Suprapubic skin (tissue), 4 donors: ENCODE data around the gene ANKRD33. TPM values are rescaled to one million over a fixed set of nuclear protein-coding genes. Genes with fewer than 3 reads are reported as not detected.
A peak's percentile ranks its signal among the peaks of the same experiment; 100 is the strongest.

Experiments used
- DNase-seq, 2 donors: peaks; one replicate each; pipeline ENCODE4 v3.0.0-alpha.2; 2019; ENCODE audit warnings: low spot score in 2 of 2
- H3K27ac ChIP-seq: fragments of 200-600 bp; sonication (generic); one replicate; pipeline ENCODE4 v1.5.1; 2019
- H3K27me3 ChIP-seq: fragments of 200-600 bp; sonication (generic); one replicate; pipeline ENCODE4 v1.5.1; 2019
- H3K36me3 ChIP-seq: fragments of 200-600 bp; sonication (generic); one replicate; pipeline ENCODE4 v1.5.1; 2019
- H3K4me1 ChIP-seq: fragments of 200-600 bp; sonication (generic); one replicate; pipeline ENCODE4 v1.5.1; 2019
- H3K4me3 ChIP-seq: fragments of 200-600 bp; sonication (generic); one replicate; pipeline ENCODE4 v1.5.1; 2019; ENCODE audit warnings: mild to moderate bottlenecking
- H3K9me3 ChIP-seq: fragments of 200-600 bp; sonication (generic); one replicate; pipeline ENCODE4 v1.5.1; 2019
- EP300 ChIP-seq: sonication (generic); formaldehyde crosslinking; IDR thresholded peaks from one replicate; pipeline ENCODE4 v1.6.1; 2017; ENCODE audit warnings: antibody characterized with exemption
- POLR2A ChIP-seq, 2 donors: fragments of 450-650 bp; IDR thresholded peaks; one replicate each; pipeline ENCODE4 v1.6.1; 2017; ENCODE audit warnings: antibody characterized with exemption in 2 of 2, mild to moderate bottlenecking in 2 of 2, moderate library complexity in 2 of 2
- POLR2AphosphoS5 ChIP-seq, 3 donors: sonication (generic); formaldehyde crosslinking; IDR thresholded peaks; one replicate each; pipeline ENCODE4 v1.6.1; 2017; ENCODE audit warnings: antibody characterized with exemption in 3 of 3
- WGBS: methylation state at CpG from one replicate; pipeline ENCODE4 v1.1.5; 2018; 5-methylcytosine and 5-hydroxymethylcytosine counted together
- total RNA-seq, 4 donors: library from RNA; depleted of rRNA; stranded (reverse); fragments of >200 nt; gene quantifications; one replicate each; pipeline ENCODE4 v1.1.0, GENCODE V29; 2016
- TF ChIP-seq, protein P1 (sequence below), 2 donors: fragments of 200-600 bp in 1 of 2; fragments of 450-650 bp in 1 of 2; sonication (generic) in 1 of 2; IDR thresholded peaks; one replicate each; pipeline ENCODE4 v1.5.1; 2016 to 2019; ENCODE audit warnings: antibody characterized with exemption in 2 of 2, mild to moderate bottlenecking in 1 of 2, moderate library complexity in 1 of 2

ANKRD33 gene
- total RNA-seq, 4 donors from 2014 or later = not detected

DNA sequence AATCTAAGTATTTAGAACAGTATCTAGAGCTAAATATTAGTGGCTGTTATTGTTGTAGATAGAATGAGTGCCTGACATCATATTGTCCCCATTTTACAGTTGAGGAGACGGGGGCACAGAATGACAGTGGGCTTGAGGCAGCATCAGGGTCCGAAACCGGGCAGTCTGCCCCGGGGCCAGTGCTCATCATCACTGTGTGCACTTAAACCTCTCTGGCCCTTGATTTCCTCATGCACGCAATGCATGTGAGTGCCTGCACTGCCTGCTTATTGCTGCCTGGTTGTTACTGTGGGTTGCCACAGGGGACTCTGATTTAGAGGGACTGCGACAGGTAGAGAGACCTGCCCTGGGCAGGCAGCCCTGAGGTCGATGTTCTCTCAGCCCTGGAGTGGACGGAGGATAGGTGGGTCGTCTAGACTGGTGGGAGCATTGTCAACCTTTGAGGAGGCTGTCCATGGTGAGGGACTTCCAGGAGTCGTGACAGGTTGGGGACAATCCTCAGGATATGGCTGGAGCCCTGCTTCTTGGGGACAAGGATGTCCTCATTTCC lies 29.2 kb downstream of the ANKRD33 start:
- Histone ChIP-seq H3K4me3 (no peak overlapping the region), H3K4me1 (peaks cover 25% of the 10 kb centered on the region), H3K9me3 (no peaks in the 10 kb centered on the region), H3K27me3 (no peaks in the 10 kb centered on the region), H3K36me3 (peaks cover 22% of the 10 kb centered on the region), H3K27ac (no peak overlapping the region)
- peak in 1 of 2 donors; percentile 43 for DNase-seq
- TF ChIP-seq POLR2A (IDR thresholded peaks at IDR 0.05) = no peak
- no peak for TF ChIP-seq EP300
- no peak for TF ChIP-seq POLR2AphosphoS5 (IDR thresholded peaks at IDR 0.05)
- TF ChIP-seq, protein P1, sequence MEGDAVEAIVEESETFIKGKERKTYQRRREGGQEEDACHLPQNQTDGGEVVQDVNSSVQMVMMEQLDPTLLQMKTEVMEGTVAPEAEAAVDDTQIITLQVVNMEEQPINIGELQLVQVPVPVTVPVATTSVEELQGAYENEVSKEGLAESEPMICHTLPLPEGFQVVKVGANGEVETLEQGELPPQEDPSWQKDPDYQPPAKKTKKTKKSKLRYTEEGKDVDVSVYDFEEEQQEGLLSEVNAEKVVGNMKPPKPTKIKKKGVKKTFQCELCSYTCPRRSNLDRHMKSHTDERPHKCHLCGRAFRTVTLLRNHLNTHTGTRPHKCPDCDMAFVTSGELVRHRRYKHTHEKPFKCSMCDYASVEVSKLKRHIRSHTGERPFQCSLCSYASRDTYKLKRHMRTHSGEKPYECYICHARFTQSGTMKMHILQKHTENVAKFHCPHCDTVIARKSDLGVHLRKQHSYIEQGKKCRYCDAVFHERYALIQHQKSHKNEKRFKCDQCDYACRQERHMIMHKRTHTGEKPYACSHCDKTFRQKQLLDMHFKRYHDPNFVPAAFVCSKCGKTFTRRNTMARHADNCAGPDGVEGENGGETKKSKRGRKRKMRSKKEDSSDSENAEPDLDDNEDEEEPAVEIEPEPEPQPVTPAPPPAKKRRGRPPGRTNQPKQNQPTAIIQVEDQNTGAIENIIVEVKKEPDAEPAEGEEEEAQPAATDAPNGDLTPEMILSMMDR (IDR thresholded peaks at IDR 0.05) = no peak
- 83% methylated on average over 8 of the region's 10 CpGs for WGBS

DNA sequence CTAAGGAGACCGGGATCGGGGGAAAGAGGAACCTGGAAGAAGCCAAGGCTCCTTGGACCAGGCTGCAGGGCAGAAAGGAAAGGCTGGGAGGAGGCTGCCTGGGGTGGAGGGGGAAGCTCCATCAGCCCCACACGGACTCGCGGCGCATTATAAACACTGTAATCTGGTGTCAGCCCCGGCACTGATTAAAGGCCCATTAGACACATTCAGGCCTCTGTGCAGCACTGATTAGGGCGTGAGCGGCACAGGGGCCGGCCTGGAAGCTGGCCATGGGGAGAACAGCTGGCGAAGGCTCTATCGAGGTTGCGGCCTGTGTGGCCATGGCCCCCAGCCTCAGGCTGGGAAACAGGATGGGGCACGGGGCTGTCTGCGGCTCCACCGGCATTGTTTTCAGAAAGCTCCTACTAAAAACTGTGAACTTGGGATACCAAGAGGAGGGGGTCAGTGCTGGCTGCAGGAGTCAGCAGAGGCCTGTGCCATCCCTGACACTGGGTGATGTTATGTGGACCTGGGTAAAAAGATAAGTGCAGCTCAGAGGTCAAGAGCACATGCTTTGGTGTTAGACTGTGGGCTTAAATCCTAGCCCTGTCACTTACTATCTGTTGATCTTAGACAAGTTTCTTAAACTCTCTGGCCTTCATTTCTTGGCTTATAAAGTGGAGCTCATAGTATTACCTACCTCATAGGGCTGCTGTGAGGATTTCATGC lies 30.0 kb downstream of the ANKRD33 start:
- Histone ChIP-seq H3K36me3 (peaks cover 22% of the 10 kb centered on the region), H3K4me3 (no peak overlapping the region), H3K27ac (no peak overlapping the region), H3K9me3 (no peaks in the 10 kb centered on the region), H3K27me3 (no peaks in the 10 kb centered on the region), H3K4me1 (peaks cover 25% of the 10 kb centered on the region)
- peak in 1 of 2 donors; percentile 44 for DNase-seq
- TF ChIP-seq, protein P1 (IDR thresholded peaks at IDR 0.05) = no peak
- TF ChIP-seq POLR2A (IDR thresholded peaks at IDR 0.05) (no peak), POLR2AphosphoS5 (IDR thresholded peaks at IDR 0.05) (no peak), EP300 (no peak)
- 72% methylated on average over 16 of the region's 16 CpGs for WGBS

DNA sequence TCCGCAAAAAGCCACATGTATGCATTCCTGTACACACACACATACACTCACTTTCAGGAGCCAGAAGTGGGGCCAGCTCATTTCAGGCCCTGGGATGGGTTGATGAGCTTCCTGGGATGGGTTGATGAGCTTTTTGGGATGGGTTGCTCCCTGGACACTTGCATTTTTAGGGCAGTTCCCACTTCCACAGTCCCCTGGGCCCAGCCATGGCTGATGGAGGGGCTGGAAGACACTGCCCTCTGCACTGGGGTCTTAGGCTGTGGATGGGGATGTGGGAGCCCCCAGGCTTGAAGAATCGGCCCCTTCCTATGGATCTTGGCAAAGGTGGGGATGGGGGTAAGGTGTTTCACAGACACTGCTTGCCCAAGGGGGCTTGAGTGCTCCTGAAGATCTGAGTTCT lies 32.1 kb downstream of the ANKRD33 start:
- H3K27ac ChIP-seq = no peak overlapping the region
- no peaks in the 10 kb centered on the region for H3K27me3 ChIP-seq
- TF ChIP-seq POLR2AphosphoS5 (IDR thresholded peaks at IDR 0.05) = no peak
- TF ChIP-seq, protein P1 (IDR thresholded peaks at IDR 0.05) = no peak
- DNase-seq = peak in 1 of 2 donors; percentile 27
- no peak overlapping the region for H3K4me3 ChIP-seq
- 100% methylated on average over 2 of the region's 2 CpGs for WGBS
- peaks cover 20% of the 10 kb centered on the region for H3K36me3 ChIP-seq
- no peaks in the 10 kb centered on the region for H3K9me3 ChIP-seq
- peaks cover 30% of the 10 kb centered on the region for H3K4me1 ChIP-seq

DNA sequence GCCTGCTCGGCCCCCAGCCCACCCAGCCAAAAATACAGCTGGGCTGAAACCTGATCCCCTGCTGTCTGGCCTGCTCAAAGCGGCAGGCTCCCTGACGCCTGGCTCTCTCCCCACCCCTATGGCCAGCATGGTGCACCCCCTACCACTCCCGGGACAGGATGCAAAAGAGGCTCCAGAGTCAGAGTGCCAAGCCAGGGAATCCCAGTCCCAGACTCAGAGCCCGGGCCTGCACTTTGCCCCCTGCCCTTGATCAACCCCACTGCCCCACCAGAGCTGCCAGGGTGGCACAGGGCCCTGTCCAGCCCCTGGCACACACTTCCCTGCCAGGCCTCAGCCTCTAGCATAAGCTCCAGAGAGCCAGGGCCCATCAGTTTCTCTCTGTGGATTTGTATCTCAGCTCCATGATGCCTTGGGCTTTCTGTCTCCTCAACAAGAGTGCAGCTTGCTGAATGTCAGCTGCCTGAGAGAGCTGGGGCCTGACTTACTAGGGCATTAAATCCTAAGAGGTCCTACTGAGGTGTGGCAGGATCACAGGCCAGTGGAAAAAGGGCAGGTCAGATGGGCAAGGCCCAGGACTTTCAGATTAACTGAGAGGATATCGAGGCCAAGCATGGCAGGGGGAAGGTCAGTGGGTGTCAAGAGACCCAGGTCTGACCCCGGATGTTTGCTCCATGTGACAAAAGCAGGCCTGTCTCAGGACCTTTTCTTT lies 33.3 kb downstream of the ANKRD33 start:
- Histone ChIP-seq H3K4me1 (peaks cover 37% of the 10 kb centered on the region), H3K4me3 (no peak overlapping the region), H3K27ac (no peak overlapping the region), H3K9me3 (no peaks in the 10 kb centered on the region), H3K36me3 (peaks cover 13% of the 10 kb centered on the region), H3K27me3 (no peaks in the 10 kb centered on the region)
- WGBS = 66% methylated on average over 5 of the region's 7 CpGs
- peak in 1 of 2 donors; percentile 55 for DNase-seq
- TF ChIP-seq EP300 = no peak
- TF ChIP-seq, protein P1 (IDR thresholded peaks at IDR 0.05) = no peak
- TF ChIP-seq POLR2AphosphoS5 (IDR thresholded peaks at IDR 0.05) = no peak
- no peak for TF ChIP-seq POLR2A (IDR thresholded peaks at IDR 0.05)

DNA sequence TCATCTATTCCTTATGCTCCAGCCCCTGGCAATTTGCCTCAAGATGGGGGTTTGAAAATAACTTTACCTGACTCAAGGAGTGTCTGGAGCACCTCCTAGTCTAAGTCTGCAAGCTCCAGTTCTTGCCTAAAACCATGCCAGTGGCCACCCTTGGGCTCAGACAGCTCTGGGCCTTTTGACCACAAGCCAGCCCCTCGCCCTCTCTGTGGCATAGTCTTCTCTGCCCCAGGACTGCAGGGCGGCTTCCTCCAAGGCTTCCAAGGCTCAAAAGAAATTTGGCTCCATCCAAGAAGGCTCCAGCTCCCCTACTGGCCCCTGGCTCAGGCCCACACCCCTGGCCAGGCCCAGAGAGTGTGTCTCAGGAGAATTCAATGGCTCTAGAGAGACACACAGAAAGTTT lies 34.2 kb downstream of the ANKRD33 start:
- TF ChIP-seq POLR2AphosphoS5 (IDR thresholded peaks at IDR 0.05) (no peak), POLR2A (IDR thresholded peaks at IDR 0.05) (no peak)
- TF ChIP-seq, protein P1 (IDR thresholded peaks at IDR 0.05) = no peak
- peak overlapping the region; percentile 59 for H3K27ac ChIP-seq
- no peak overlapping the region for H3K4me3 ChIP-seq
- DNase-seq = no peak
- H3K27me3 ChIP-seq = no peaks in the 10 kb centered on the region
- WGBS = 100% methylated on average over 2 of the region's 2 CpGs
- peaks cover 37% of the 10 kb centered on the region for H3K4me1 ChIP-seq
- H3K9me3 ChIP-seq = no peaks in the 10 kb centered on the region
- peaks cover 13% of the 10 kb centered on the region for H3K36me3 ChIP-seq
